H7 (cell line): ENCODE measurements around the gene SOBP. TPM values are rescaled to one million over a fixed set of nuclear protein-coding genes. Genes with fewer than 3 reads are reported as not detected.
A peak's percentile ranks its signal among the peaks of the same experiment; 100 is the strongest.

Source experiments
- DNase-seq: peaks from one replicate; pipeline ENCODE4 v3.0.0; 2012
- H3K27me3 ChIP-seq: 2 replicates; pipeline ENCODE4 v1.6.0; 2011; ENCODE audit warnings: mild to moderate bottlenecking, low read length; ENCODE audit not compliant: control insufficient read depth, insufficient read depth
- H3K36me3 ChIP-seq: replicated peaks from 2 replicates; pipeline ENCODE4 v1.5.1; 2011; ENCODE audit warnings: low read length; ENCODE audit not compliant: control insufficient read depth, insufficient read depth
- H3K4me3 ChIP-seq: 2 replicates; pipeline ENCODE4 v1.5.1; 2011; ENCODE audit warnings: low read depth, mild to moderate bottlenecking, control low read depth, low read length, moderate library complexity; ENCODE audit not compliant: insufficient read depth
- total RNA-seq: library from RNA; depleted of rRNA; stranded (reverse); fragments of >200 nt; shearing (Covaris generic); gene quantifications from 2 replicates; pipeline ENCODE4 v1.2.3, GENCODE V29; 2014

Gene SOBP
- total RNA-seq, 1 experiment from 2014 or later, result 1.3 TPM

- no peaks in the 10 kb centered on the region for H3K36me3 ChIP-seq
- DNase-seq, result peak; percentile 71
- no peak overlapping the region for H3K4me3 ChIP-seq
- no peaks in the 10 kb centered on the region for H3K27me3 ChIP-seq
Observed at GRCh38 chr6:107670792-107671199, 180.9 kb downstream of the SOBP start.

GRCh38 chr6:107673076-107673494, 183.2 kb downstream of the SOBP start:
- DNase-seq, result peak; percentile 65
- H3K36me3 ChIP-seq, result no peaks in the 10 kb centered on the region
- H3K4me3 ChIP-seq, result no peak overlapping the region
- peaks cover 1% of the 10 kb centered on the region; the same call in 1 of the 2 replicates for H3K27me3 ChIP-seq

- DNase-seq, result peak; percentile 91
- Histone ChIP-seq H3K4me3 (no peak overlapping the region), H3K36me3 (no peaks in the 10 kb centered on the region), H3K27me3 (peaks cover 1% of the 10 kb centered on the region; the same call in 1 of the 2 replicates)
Observed at GRCh38 chr6:107674995-107675738, 185.2 kb downstream of the SOBP start.

GRCh38 chr6:107676042-107676441, 186.1 kb downstream of the SOBP start:
- H3K4me3 ChIP-seq, result no peak overlapping the region
- no peak for DNase-seq
- H3K36me3 ChIP-seq, result no peaks in the 10 kb centered on the region
- H3K27me3 ChIP-seq, result peaks cover 1% of the 10 kb centered on the region; the same call in 1 of the 2 replicates

GRCh38 chr6:107677399-107677798, 187.5 kb downstream of the SOBP start:
- H3K27me3 ChIP-seq, result peaks cover 1% of the 10 kb centered on the region; the same call in 1 of the 2 replicates

GRCh38 chr6:107679457-107679856, 189.5 kb downstream of the SOBP start:
- Histone ChIP-seq H3K4me3 (no peak overlapping the region), H3K27me3 (peaks cover 1% of the 10 kb centered on the region; the same call in 1 of the 2 replicates), H3K36me3 (no peaks in the 10 kb centered on the region)
- peak; percentile 76 for DNase-seq

More at GRCh38 chr6:107677399-107677798, 187.5 kb downstream of the SOBP start:
- DNase-seq, result no peak
- H3K4me3 ChIP-seq, result no peak overlapping the region
- no peaks in the 10 kb centered on the region for H3K36me3 ChIP-seq

GRCh38 chr6:107682721-107683120, 192.8 kb downstream of the SOBP start:
- no peak for DNase-seq
- Histone ChIP-seq H3K36me3 (no peaks in the 10 kb centered on the region), H3K27me3 (no peaks in the 10 kb centered on the region), H3K4me3 (no peak overlapping the region)

- no peaks in the 10 kb centered on the region for H3K36me3 ChIP-seq
- no peaks in the 10 kb centered on the region for H3K27me3 ChIP-seq
- DNase-seq, result no peak
- H3K4me3 ChIP-seq, result no peak overlapping the region
Observed at GRCh38 chr6:107683183-107683582, 193.3 kb downstream of the SOBP start.

GRCh38 chr6:107684996-107685395, 195.1 kb downstream of the SOBP start:
- Histone ChIP-seq H3K4me3 (no peak overlapping the region), H3K36me3 (no peaks in the 10 kb centered on the region)
- DNase-seq, result no peak

GRCh38 chr6:107689190-107689589, 199.3 kb downstream of the SOBP start:
- H3K27me3 ChIP-seq, result no peaks in the 10 kb centered on the region
- H3K4me3 ChIP-seq, result no peak overlapping the region
- H3K36me3 ChIP-seq, result no peaks in the 10 kb centered on the region
- no peak for DNase-seq

More at GRCh38 chr6:107684996-107685395, 195.1 kb downstream of the SOBP start:
- no peaks in the 10 kb centered on the region for H3K27me3 ChIP-seq

GRCh38 chr6:107689951-107690642, 200.2 kb downstream of the SOBP start:
- H3K4me3 ChIP-seq, result no peak overlapping the region
- no peaks in the 10 kb centered on the region for H3K36me3 ChIP-seq
- DNase-seq, result no peak
- H3K27me3 ChIP-seq, result no peaks in the 10 kb centered on the region

- H3K4me3 ChIP-seq, result no peak overlapping the region
- DNase-seq, result no peak
- H3K27me3 ChIP-seq, result no peaks in the 10 kb centered on the region
- H3K36me3 ChIP-seq, result no peaks in the 10 kb centered on the region
Observed at GRCh38 chr6:107690643-107691061, 200.7 kb downstream of the SOBP start.

- no peak for DNase-seq
- no peaks in the 10 kb centered on the region for H3K36me3 ChIP-seq
- H3K4me3 ChIP-seq, result no peak overlapping the region
- H3K27me3 ChIP-seq, result no peaks in the 10 kb centered on the region
Observed at GRCh38 chr6:107691062-107691751, 201.3 kb downstream of the SOBP start.

- no peaks in the 10 kb centered on the region for H3K36me3 ChIP-seq
- DNase-seq, result no peak
- no peaks in the 10 kb centered on the region for H3K27me3 ChIP-seq
- H3K4me3 ChIP-seq, result no peak overlapping the region
Observed at GRCh38 chr6:107692351-107692750, 202.4 kb downstream of the SOBP start.
